KMS-11 (cell line): ENCODE results near the gene TBC1D24.

Experiments
- H2AFZ ChIP-seq: fragments of 200-600 bp; sonication (generic); 2 replicates; pipeline ENCODE4 v1.6.1; 2016; ENCODE audit warnings: antibody characterized with exemption, mixed run types, low read depth
- H3K27ac ChIP-seq: fragments of 200-600 bp; sonication (generic); 2 replicates; pipeline ENCODE4 v1.6.1; 2016; ENCODE audit warnings: mild to moderate bottlenecking, mixed run types
- H3K27me3 ChIP-seq: fragments of 200-600 bp; sonication (generic); 2 replicates; pipeline ENCODE4 v1.6.1; 2017; ENCODE audit warnings: mild to moderate bottlenecking, low read depth, mixed run types, moderate library complexity; ENCODE audit not compliant: insufficient read depth
- H3K36me3 ChIP-seq: fragments of 200-600 bp; sonication (generic); 2 replicates; pipeline ENCODE4 v1.6.1; 2017; ENCODE audit warnings: mild to moderate bottlenecking, mixed run types; ENCODE audit not compliant: insufficient read depth
- H3K4me1 ChIP-seq: fragments of 200-600 bp; sonication (generic); 2 replicates; pipeline ENCODE4 v1.6.1; 2016; ENCODE audit warnings: mild to moderate bottlenecking, low read depth, mixed run types; ENCODE audit not compliant: poor library complexity, severe bottlenecking
- H3K4me2 ChIP-seq: fragments of 200-600 bp; sonication (generic); 2 replicates; pipeline ENCODE4 v1.7.0; 2016; ENCODE audit warnings: mild to moderate bottlenecking, mixed run types
- H3K4me3 ChIP-seq: fragments of 200-600 bp; sonication (generic); IDR thresholded peaks from 2 replicates; pipeline ENCODE4 v1.6.1; 2017; ENCODE audit warnings: low read depth, low read length, mixed read lengths; ENCODE audit not compliant: insufficient read depth
- H3K79me2 ChIP-seq: fragments of 200-600 bp; sonication (generic); 2 replicates; pipeline ENCODE4 v1.6.1; 2016; ENCODE audit warnings: low read depth, mixed run types; ENCODE audit not compliant: insufficient read depth
- H3K9ac ChIP-seq: fragments of 200-600 bp; sonication (generic); 2 replicates; pipeline ENCODE4 v1.6.1; 2016; ENCODE audit warnings: mild to moderate bottlenecking, mixed run types
- H4K20me1 ChIP-seq: fragments of 200-600 bp; sonication (generic); 2 replicates; pipeline ENCODE4 v1.6.1; 2016; ENCODE audit warnings: mild to moderate bottlenecking, mixed run types; ENCODE audit not compliant: insufficient read depth
- CTCF ChIP-seq: fragments of 200-600 bp; sonication (generic); conservative IDR thresholded peaks from 2 replicates; pipeline ENCODE4 v1.6.1; 2017; ENCODE audit warnings: low read depth, mild to moderate bottlenecking, antibody characterized with exemption, low read length, moderate library complexity, mixed read lengths

The TBC1D24 gene

GRCh38 chr16:2523801-2524231 is 48.9 kb downstream of the TBC1D24 start:
- H3K27ac ChIP-seq = no peak overlapping the region
- H3K4me3 ChIP-seq = no peak overlapping the region
- no peaks in the 10 kb centered on the region for H4K20me1 ChIP-seq
- TF ChIP-seq CTCF = no peak
- no peaks in the 10 kb centered on the region for H3K36me3 ChIP-seq
- no peak overlapping the region for H3K9ac ChIP-seq
- peaks cover 30% of the 10 kb centered on the region for H3K79me2 ChIP-seq
- H3K4me2 ChIP-seq = no peak overlapping the region
- no peaks in the 10 kb centered on the region for H3K27me3 ChIP-seq
- H2AFZ ChIP-seq = no peak overlapping the region
- peaks cover 7% of the 10 kb centered on the region for H3K4me1 ChIP-seq

GRCh38 chr16:2524339-2524938 is 49.5 kb downstream of the TBC1D24 start:
- Histone ChIP-seq H3K4me3 (no peak overlapping the region), H2AFZ (no peak overlapping the region), H3K36me3 (no peaks in the 10 kb centered on the region), H3K4me1 (peaks cover 7% of the 10 kb centered on the region), H3K4me2 (no peak overlapping the region), H3K27me3 (no peaks in the 10 kb centered on the region), H4K20me1 (no peaks in the 10 kb centered on the region), H3K79me2 (peaks cover 24% of the 10 kb centered on the region), H3K27ac (no peak overlapping the region), H3K9ac (no peak overlapping the region)
- no peak for TF ChIP-seq CTCF

GRCh38 chr16:2526135-2526534 is 51.2 kb downstream of the TBC1D24 start:
- Histone ChIP-seq H3K4me1 (peaks cover 13% of the 10 kb centered on the region), H3K4me3 (no peak overlapping the region), H3K27ac (no peak overlapping the region), H2AFZ (no peak overlapping the region), H3K36me3 (no peaks in the 10 kb centered on the region), H4K20me1 (no peaks in the 10 kb centered on the region), H3K4me2 (no peak overlapping the region), H3K27me3 (no peaks in the 10 kb centered on the region), H3K79me2 (peaks cover 13% of the 10 kb centered on the region), H3K9ac (no peak overlapping the region)
- no peak for TF ChIP-seq CTCF

- H3K9ac ChIP-seq = no peak overlapping the region
- H3K36me3 ChIP-seq = no peaks in the 10 kb centered on the region
- H2AFZ ChIP-seq = no peak overlapping the region
- H4K20me1 ChIP-seq = no peaks in the 10 kb centered on the region
- H3K79me2 ChIP-seq = peaks cover 3% of the 10 kb centered on the region
- no peak overlapping the region for H3K4me2 ChIP-seq
- H3K4me3 ChIP-seq = no peak overlapping the region
- H3K27ac ChIP-seq = no peak overlapping the region
- no peaks in the 10 kb centered on the region for H3K27me3 ChIP-seq
- no peak for TF ChIP-seq CTCF
- peaks cover 8% of the 10 kb centered on the region for H3K4me1 ChIP-seq
Measured at GRCh38 chr16:2527071-2527783, 52.3 kb downstream of the TBC1D24 start.
